Stimulated activated naive CD8-positive, alpha-beta T cell treated with anti-CD3 and anti-CD28 coated beads, Interleukin-15, Interleukin-2, amounts not matched to agents 100 ng/mL and 50 ng/mL, for 24 hours (primary cell): Measurements from ENCODE around the gene CCL27.
"Not testable (repeated sequence)": the region's sequence is repeated elsewhere in the genome, so short reads cannot be mapped to it uniquely, and the experiment has no call there.

Experiments used
- H3K27ac Mint-ChIP-seq: one replicate; pipeline ENCODE4 v1.8.0; 2021; ENCODE audit warnings: mild to moderate bottlenecking, mixed read lengths
- H3K27me3 Mint-ChIP-seq: one replicate; pipeline ENCODE4 v1.8.0; 2021; ENCODE audit warnings: mixed read lengths
- H3K36me3 Mint-ChIP-seq: one replicate; pipeline ENCODE4 v1.8.0; 2021; ENCODE audit warnings: low read depth, mixed read lengths
- H3K4me1 Mint-ChIP-seq: one replicate; pipeline ENCODE4 v1.8.0; 2021; ENCODE audit warnings: low read depth, mixed read lengths
- H3K4me3 Mint-ChIP-seq: one replicate; pipeline ENCODE4 v1.8.0; 2021; ENCODE audit warnings: mild to moderate bottlenecking, mixed read lengths
- H3K9me3 Mint-ChIP-seq: one replicate; pipeline ENCODE4 v1.8.0; 2021; ENCODE audit warnings: mixed read lengths

CCL27 gene

GRCh38 chr9:34647084-34647403 is 15.4 kb downstream of the CCL27 start:
- Mint-ChIP-seq H3K9me3 (no peaks in the 10 kb centered on the region), H3K4me1 (peaks cover 27% of the 10 kb centered on the region), H3K27me3 (no peaks in the 10 kb centered on the region), H3K36me3 (peaks cover 17% of the 10 kb centered on the region), H3K4me3 (peak overlapping the region; percentile 92), H3K27ac (peak overlapping the region; percentile 88)

- H3K9me3 Mint-ChIP-seq: no peaks in the 10 kb centered on the region
- no peaks in the 10 kb centered on the region for H3K27me3 Mint-ChIP-seq
- H3K4me1 Mint-ChIP-seq: peaks cover 26% of the 10 kb centered on the region
- peak within 1 kb of the TSS; percentile 92 for H3K4me3 Mint-ChIP-seq
- H3K36me3 Mint-ChIP-seq: peaks cover 17% of the 10 kb centered on the region
- H3K27ac Mint-ChIP-seq: peak within 1 kb of the TSS; percentile 88
These were observed 16.0 kb downstream of the CCL27 start, which contains the start of gene GALT for GRCh38 chr9:34646211-34647083. TSS of gene GALT (plus strand) at chr9:34646675. CDS start at chr9:34646705, 30 bp downstream.

- Mint-ChIP-seq H3K27me3 (no peaks in the 10 kb centered on the region), H3K4me1 (peaks cover 26% of the 10 kb centered on the region), H3K36me3 (peaks cover 16% of the 10 kb centered on the region), H3K27ac (no peak overlapping the region), H3K9me3 (no peaks in the 10 kb centered on the region), H3K4me3 (no peak overlapping the region)
These were observed 17.6 kb downstream of the CCL27 start for GRCh38 chr9:34644766-34645314.

GRCh38 chr9:34642679-34643078 is 19.8 kb downstream of the CCL27 start:
- H3K4me3 Mint-ChIP-seq: no peak overlapping the region
- H3K4me1 Mint-ChIP-seq: peaks cover 28% of the 10 kb centered on the region
- no peaks in the 10 kb centered on the region for H3K36me3 Mint-ChIP-seq
- no peak overlapping the region for H3K27ac Mint-ChIP-seq
- H3K9me3 Mint-ChIP-seq: no peaks in the 10 kb centered on the region
- no peaks in the 10 kb centered on the region for H3K27me3 Mint-ChIP-seq

- H3K9me3 Mint-ChIP-seq, H3K27ac Mint-ChIP-seq, H3K27me3 Mint-ChIP-seq, H3K4me3 Mint-ChIP-seq: not testable (repeated sequence)
- peaks cover 16% of the 10 kb centered on the region for H3K36me3 Mint-ChIP-seq
- H3K4me1 Mint-ChIP-seq: peaks cover 32% of the 10 kb centered on the region
These were observed 23.1 kb downstream of the CCL27 start for GRCh38 chr9:34639322-34639721.

GRCh38 chr9:34638138-34638445 is 24.4 kb downstream of the CCL27 start:
- Mint-ChIP-seq H3K9me3 (no peaks in the 10 kb centered on the region), H3K27ac (peak overlapping the region; percentile 96), H3K36me3 (peaks cover 22% of the 10 kb centered on the region), H3K4me1 (peaks cover 38% of the 10 kb centered on the region), H3K27me3 (no peaks in the 10 kb centered on the region), H3K4me3 (peak overlapping the region; percentile 97)

- H3K9me3 Mint-ChIP-seq: no peaks in the 10 kb centered on the region
- no peaks in the 10 kb centered on the region for H3K27me3 Mint-ChIP-seq
- peak within 1 kb of the TSS; percentile 97 for H3K4me3 Mint-ChIP-seq
- H3K27ac Mint-ChIP-seq: peak within 1 kb of the TSS; percentile 96
- peaks cover 22% of the 10 kb centered on the region for H3K36me3 Mint-ChIP-seq
- H3K4me1 Mint-ChIP-seq: peaks cover 38% of the 10 kb centered on the region
These were observed 24.9 kb downstream of the CCL27 start, which contains the start of gene SIGMAR1 for GRCh38 chr9:34637356-34638137. TSS of gene SIGMAR1 (minus strand) at chr9:34637787. CDS start at chr9:34637697, 90 bp downstream.

GRCh38 chr9:34636791-34637355 is 25.6 kb downstream of the CCL27 start:
- Mint-ChIP-seq H3K9me3 (no peaks in the 10 kb centered on the region), H3K4me1 (peaks cover 38% of the 10 kb centered on the region), H3K4me3 (peak overlapping the region; percentile 97), H3K27me3 (no peaks in the 10 kb centered on the region), H3K27ac (peak overlapping the region; percentile 96), H3K36me3 (peaks cover 22% of the 10 kb centered on the region)

GRCh38 chr9:34635556-34635955 is 26.9 kb downstream of the CCL27 start:
- Mint-ChIP-seq H3K27me3 (peaks cover 4% of the 10 kb centered on the region), H3K9me3 (no peaks in the 10 kb centered on the region), H3K27ac (peak overlapping the region; percentile 52), H3K4me3 (peak overlapping the region; percentile 97), H3K36me3 (peaks cover 22% of the 10 kb centered on the region), H3K4me1 (peaks cover 38% of the 10 kb centered on the region)

GRCh38 chr9:34634551-34635248 is 27.8 kb downstream of the CCL27 start:
- Mint-ChIP-seq H3K27ac (peak overlapping the region; percentile 3), H3K9me3 (no peaks in the 10 kb centered on the region), H3K4me3 (peak overlapping the region; percentile 9), H3K36me3 (peaks cover 22% of the 10 kb centered on the region), H3K4me1 (peaks cover 38% of the 10 kb centered on the region), H3K27me3 (peaks cover 13% of the 10 kb centered on the region)

- peaks cover 22% of the 10 kb centered on the region for H3K36me3 Mint-ChIP-seq
- no peaks in the 10 kb centered on the region for H3K9me3 Mint-ChIP-seq
- H3K4me3 Mint-ChIP-seq: peak overlapping the region; percentile 24
- H3K4me1 Mint-ChIP-seq: peaks cover 43% of the 10 kb centered on the region
- H3K27ac Mint-ChIP-seq: no peak overlapping the region
- peaks cover 19% of the 10 kb centered on the region for H3K27me3 Mint-ChIP-seq
These were observed 28.5 kb downstream of the CCL27 start for GRCh38 chr9:34633851-34634550.

- H3K36me3 Mint-ChIP-seq: peaks cover 22% of the 10 kb centered on the region
- peaks cover 40% of the 10 kb centered on the region for H3K4me1 Mint-ChIP-seq
- no peaks in the 10 kb centered on the region for H3K9me3 Mint-ChIP-seq
- peaks cover 25% of the 10 kb centered on the region for H3K27me3 Mint-ChIP-seq
- no peak overlapping the region for H3K27ac Mint-ChIP-seq
- no peak overlapping the region for H3K4me3 Mint-ChIP-seq
These were observed 29.3 kb downstream of the CCL27 start for GRCh38 chr9:34633166-34633565.

GRCh38 chr9:34630402-34631154 is 31.9 kb downstream of the CCL27 start:
- Mint-ChIP-seq H3K9me3 (no peaks in the 10 kb centered on the region), H3K4me1 (peaks cover 29% of the 10 kb centered on the region), H3K27me3 (peaks cover 48% of the 10 kb centered on the region), H3K27ac (no peak overlapping the region), H3K4me3 (no peak overlapping the region), H3K36me3 (peaks cover 16% of the 10 kb centered on the region)
